ENCODE results near the gene SPDYE1.
"Not testable (repeated sequence)": the region's sequence is repeated elsewhere in the genome, so short reads cannot be mapped to it uniquely, and the experiment has no call there.

The SPDYE1 gene

DNA sequence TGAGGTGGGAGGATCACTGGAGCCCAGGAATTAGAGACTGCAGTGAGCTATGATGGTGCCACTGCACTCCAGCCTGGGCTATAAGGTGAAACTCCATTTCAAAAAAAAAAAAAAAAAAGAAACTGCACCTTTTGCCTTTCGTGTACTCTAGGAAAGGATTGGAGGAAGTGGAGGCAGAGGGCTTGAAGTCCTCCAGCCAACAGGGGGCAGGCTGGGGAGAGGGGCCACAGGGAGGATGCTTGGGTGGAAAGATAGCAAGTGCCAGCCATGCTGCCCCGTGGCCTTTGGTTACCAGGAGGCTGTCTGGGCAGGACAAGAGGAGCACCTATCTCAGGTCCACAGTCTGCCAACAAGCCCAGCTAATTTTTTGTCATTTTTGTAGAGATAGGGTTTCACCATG is 14.0 kb upstream of the SPDYE1 start:
- not testable (repeated sequence) for ATAC-seq, H3K27ac Mint-ChIP-seq, H3K9me3 Mint-ChIP-seq, H3K27me3 Mint-ChIP-seq, H3K4me1 Mint-ChIP-seq, H3K36me3 Mint-ChIP-seq, H3K4me3 Mint-ChIP-seq

DNA sequence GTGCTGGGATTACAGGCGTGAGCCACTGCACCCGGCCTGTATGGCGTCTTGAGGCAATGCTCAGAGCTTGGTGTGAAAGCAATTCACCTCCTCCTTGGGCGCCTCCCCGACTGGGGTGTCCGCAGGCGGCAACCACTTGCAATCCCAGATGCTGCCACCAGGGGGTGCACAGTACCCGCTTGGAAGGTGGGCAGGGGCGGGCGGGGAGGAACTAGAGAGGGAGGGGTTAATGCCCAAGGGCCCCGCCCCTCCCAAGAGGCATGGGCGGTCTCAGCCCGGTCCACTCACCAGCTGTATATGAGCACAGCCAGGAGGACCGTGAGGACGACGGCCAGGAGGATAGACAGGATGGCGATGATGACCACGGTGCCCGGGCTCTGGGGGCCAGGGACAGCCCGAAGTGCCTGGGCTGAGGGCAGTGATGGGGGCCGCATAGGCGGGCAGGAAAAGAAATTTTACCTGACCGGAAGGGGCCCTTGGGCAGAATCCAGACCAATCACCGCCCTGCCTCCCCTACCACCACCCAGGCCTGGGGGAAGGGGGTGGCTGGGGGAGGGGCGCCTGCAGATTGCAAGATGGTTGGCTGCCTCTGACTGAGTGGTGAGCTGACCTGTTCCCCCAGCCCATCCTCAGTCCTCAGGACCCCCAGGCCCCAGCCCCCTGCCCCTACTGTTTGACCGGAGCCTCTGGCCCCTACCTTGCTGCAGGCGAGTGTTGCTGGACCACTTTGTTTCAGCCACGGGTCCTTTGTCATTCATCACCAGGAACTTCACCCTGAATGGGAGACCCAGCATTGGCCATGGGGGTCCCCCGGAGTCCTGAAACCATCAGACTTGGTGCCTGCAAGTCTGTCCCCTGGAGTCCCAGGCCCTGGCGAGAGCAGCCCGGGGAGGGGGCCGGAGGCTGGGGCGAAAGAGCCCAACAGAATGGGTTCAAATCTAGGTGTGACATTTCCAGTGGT is 11.5 kb upstream of the SPDYE1 start:
- not testable (repeated sequence) for H3K4me1 Mint-ChIP-seq, H3K9me3 Mint-ChIP-seq, H3K36me3 Mint-ChIP-seq, H3K27me3 Mint-ChIP-seq
- peak; percentile 87 for ATAC-seq
- Mint-ChIP-seq H3K27ac (peak overlapping the region; percentile 66), H3K4me3 (peak overlapping the region; percentile 68)

GRCh38 chr7:43987476-43987875 is 10.2 kb upstream of the SPDYE1 start:
- H3K36me3 Mint-ChIP-seq, H3K4me1 Mint-ChIP-seq, H3K27ac Mint-ChIP-seq, H3K27me3 Mint-ChIP-seq, H3K9me3 Mint-ChIP-seq, ATAC-seq, H3K4me3 Mint-ChIP-seq: not testable (repeated sequence)

DNA sequence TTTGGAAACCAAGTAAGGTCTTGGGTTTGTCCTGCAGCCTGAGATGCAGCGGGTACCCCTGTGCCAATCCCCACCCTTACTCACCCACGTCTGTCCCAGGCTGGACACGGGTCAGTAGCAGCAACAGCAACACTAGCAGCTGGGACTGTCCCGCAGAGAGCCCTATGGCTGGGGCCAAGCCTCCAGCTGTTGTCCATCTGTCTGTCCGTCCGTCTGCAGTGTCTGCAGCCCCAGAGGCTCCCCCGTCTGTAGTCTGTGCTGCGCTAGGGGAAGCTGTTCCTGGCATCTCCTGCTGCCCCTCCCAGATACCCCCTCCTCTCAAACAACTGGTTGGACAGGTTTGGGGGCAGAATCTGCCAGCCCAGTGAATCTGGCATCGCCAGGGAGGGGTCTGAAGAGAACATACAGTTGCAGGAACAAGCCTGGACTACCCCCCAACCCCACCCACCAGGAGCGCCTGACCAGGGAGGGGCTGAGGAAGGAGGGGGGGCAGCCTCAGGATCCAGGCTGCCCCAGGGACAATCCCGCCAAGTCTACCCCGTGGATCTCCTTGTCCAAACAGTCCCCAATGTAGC is 7.6 kb upstream of the SPDYE1 start:
- not testable (repeated sequence) for ATAC-seq, H3K4me1 Mint-ChIP-seq, H3K36me3 Mint-ChIP-seq, H3K27ac Mint-ChIP-seq, H3K4me3 Mint-ChIP-seq, H3K27me3 Mint-ChIP-seq, H3K9me3 Mint-ChIP-seq

- not testable (repeated sequence) for H3K27ac Mint-ChIP-seq, H3K9me3 Mint-ChIP-seq, H3K4me1 Mint-ChIP-seq, H3K27me3 Mint-ChIP-seq, ATAC-seq, H3K4me3 Mint-ChIP-seq, H3K36me3 Mint-ChIP-seq
Observed at GRCh38 chr7:43990829-43991228, 6.9 kb upstream of the SPDYE1 start.

DNA sequence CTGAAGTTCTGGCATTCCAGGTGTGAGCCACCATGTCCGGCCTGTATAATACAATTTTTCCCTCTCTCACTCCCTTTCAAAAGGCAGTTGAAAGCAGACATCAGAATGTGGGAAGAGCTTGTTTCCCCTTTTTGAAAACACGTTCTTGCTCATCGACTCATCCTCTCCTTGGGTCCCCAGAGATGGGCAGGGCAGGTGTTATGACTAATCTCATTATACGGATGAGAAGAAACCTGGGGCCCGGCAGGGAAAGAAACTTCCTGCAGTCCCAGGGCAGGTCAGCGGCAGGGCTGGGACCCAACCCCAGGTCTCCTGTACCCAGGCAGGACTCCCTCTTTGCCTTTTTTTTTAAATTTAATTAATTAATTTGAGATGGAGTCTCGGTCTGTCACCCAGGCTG is 4.8 kb upstream of the SPDYE1 start:
- not testable (repeated sequence) for H3K4me3 Mint-ChIP-seq, H3K9me3 Mint-ChIP-seq, H3K27me3 Mint-ChIP-seq, H3K4me1 Mint-ChIP-seq, H3K36me3 Mint-ChIP-seq
- ATAC-seq: peak; percentile 94
- H3K27ac Mint-ChIP-seq: peak overlapping the region; percentile 54

DNA sequence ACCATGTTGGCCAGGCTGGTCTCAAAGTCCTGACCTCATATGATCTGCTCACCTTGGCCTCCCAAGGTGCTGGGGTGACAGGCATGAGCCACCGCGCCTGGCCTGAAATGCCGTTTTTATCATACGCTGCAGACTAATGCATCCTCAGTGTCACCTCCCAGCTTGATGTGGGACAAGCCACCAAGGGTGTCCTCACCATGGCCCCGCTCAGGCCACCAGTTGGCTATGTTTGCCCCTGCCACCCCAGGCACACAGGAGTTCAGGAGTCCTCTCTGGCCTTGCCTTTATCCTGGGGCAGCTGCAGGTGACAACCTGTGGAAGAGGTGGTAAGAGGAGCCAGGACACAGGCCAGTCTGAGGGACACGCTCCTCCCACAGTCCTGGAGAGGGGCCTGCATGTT is 3.0 kb upstream of the SPDYE1 start:
- H3K9me3 Mint-ChIP-seq, ATAC-seq, H3K4me3 Mint-ChIP-seq, H3K27me3 Mint-ChIP-seq, H3K36me3 Mint-ChIP-seq, H3K4me1 Mint-ChIP-seq: not testable (repeated sequence)
- H3K27ac Mint-ChIP-seq: peak overlapping the region; percentile 54

DNA sequence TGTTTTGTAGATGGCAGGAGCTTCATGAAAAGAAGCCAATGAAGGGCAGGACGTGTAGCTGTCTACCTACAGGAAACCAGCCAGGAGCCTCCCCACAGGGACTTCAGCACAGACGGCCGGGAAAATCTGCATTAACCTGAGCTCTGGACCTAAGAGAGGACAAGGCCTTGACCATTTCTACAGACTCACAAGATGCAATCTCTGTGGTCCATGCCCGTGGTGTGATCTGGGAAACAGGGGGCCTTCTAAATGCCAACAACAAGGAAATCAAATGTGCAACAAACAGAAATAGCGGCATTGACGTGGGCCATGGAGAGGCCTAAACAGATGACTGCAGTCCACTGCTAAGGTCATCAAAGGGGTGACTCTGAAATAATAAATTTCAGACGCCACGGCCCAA is 14.4 kb downstream of the SPDYE1 start:
- not testable (repeated sequence) for H3K27ac Mint-ChIP-seq, H3K4me1 Mint-ChIP-seq, H3K9me3 Mint-ChIP-seq, H3K27me3 Mint-ChIP-seq, H3K36me3 Mint-ChIP-seq, ATAC-seq, H3K4me3 Mint-ChIP-seq

DNA sequence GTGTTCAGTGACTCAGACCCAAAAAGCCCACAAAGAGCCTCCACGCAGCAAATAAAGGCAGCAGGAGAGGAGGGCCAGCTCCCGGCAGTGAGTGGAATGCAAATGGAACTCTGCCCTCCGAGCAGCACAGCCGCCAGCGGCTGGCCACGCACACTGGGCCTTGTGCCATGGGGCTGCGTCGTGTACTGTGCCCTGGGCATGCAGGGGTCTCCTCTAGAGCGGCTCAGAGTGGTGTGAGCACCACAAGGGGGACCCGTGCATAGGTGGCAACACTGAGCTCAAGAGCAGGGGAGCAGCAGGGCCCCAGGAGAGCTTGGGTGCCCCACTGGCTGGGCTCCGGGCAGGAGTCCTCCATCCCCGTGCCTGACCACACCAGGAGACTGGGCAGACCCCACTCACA is 17.4 kb downstream of the SPDYE1 start:
- not testable (repeated sequence) for H3K4me1 Mint-ChIP-seq, H3K36me3 Mint-ChIP-seq

DNA sequence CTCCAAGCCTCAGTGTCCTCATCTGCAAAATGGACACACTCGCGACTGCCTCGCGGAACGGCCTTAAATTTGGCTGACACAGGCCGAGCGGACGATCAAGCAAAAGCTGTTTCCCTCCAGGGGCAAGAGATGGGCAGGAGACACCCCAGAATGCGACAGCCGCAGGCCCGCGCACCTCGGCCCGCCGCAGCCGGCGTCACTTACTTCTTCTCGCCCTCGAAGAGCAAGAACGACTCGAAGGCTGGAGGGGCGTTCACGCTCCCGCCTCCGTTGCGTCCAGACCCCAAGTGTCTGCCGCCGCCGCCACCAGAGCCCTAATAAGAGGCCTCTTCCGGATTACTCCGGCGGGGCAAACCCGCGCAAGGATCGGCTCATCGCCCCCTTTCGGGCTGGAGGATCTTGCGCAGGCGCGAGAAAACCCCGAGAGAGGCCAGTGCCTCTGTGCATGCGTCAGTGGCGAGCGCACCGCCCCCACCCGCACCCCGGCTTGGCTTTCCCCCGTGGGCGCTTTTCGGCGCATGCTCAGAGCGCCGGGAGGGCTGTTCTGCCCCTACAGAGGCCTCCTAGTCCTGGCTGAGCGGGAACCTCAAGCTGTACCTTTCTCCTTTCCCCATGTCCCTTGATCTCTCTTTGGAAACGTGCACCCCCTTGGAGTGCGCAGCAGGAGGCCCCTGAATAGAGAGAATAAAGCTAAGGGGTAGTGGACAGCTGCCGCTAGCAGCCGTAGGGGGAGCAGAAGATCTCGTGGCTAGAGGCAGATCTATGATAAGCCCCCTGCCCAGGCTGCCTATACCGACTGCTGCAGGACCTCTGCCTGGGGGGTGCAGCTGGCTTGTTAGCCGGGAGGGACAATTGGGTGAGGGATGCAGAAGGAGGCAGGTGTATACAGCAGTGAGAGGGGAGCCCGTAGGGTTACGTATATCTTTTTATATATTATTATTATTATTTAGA is 21.4 kb downstream of the SPDYE1 start:
- H3K9me3 Mint-ChIP-seq, H3K36me3 Mint-ChIP-seq, H3K27me3 Mint-ChIP-seq: not testable (repeated sequence)
- peak; percentile 97 for ATAC-seq
- peaks cover 16% of the 10 kb centered on the region for H3K4me1 Mint-ChIP-seq
- H3K4me3 Mint-ChIP-seq: peak overlapping the region; percentile 88
- peak overlapping the region; percentile 75 for H3K27ac Mint-ChIP-seq

More for the DNA sequence above, 17.4 kb downstream of the SPDYE1 start:
- not testable (repeated sequence) for ATAC-seq, H3K9me3 Mint-ChIP-seq, H3K27me3 Mint-ChIP-seq, H3K4me3 Mint-ChIP-seq, H3K27ac Mint-ChIP-seq

DNA sequence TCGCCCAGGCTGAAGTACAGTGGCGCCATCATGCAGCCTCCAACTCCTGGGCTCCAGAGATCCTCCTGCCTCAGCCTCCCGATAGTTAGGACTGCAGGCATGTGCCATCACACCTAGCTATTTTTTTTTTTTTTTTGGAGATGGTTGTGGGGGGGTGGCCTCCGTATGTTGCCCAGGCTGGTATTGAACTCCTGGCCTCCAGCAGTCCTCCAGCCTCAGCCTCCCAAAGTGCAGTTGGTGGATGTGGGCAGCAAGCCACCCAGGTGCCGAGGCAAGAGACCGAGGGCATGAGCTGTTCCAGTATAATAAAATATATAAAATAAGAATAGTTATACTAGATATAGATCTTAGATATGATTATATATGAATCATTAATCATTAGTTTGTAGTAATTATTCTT is 22.1 kb downstream of the SPDYE1 start:
- not testable (repeated sequence) for ATAC-seq, H3K9me3 Mint-ChIP-seq, H3K36me3 Mint-ChIP-seq, H3K4me3 Mint-ChIP-seq, H3K27me3 Mint-ChIP-seq
- H3K27ac Mint-ChIP-seq: peak overlapping the region; percentile 75
- peaks cover 16% of the 10 kb centered on the region for H3K4me1 Mint-ChIP-seq

DNA sequence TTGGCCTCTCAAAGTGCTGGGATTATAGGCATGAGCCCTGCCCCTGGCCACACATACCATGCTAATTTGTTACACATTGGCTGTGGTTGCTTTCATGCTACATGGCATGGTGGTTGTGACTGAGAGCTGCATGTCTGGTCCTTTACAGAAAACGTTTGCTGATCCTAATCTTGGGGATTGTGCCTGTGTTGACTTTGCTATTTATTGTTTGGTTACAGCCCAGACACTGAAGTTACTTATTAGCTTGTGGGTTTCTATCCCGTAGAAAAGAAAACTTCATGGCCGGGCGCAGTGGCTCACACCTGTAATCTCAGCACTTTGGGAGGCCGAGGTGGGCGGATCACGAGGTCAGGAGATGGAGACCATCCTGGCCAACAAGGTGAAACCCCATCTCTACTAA is 24.4 kb downstream of the SPDYE1 start:
- not testable (repeated sequence) for H3K4me3 Mint-ChIP-seq, H3K27ac Mint-ChIP-seq, ATAC-seq, H3K9me3 Mint-ChIP-seq, H3K36me3 Mint-ChIP-seq, H3K27me3 Mint-ChIP-seq
- peaks cover 16% of the 10 kb centered on the region for H3K4me1 Mint-ChIP-seq

DNA sequence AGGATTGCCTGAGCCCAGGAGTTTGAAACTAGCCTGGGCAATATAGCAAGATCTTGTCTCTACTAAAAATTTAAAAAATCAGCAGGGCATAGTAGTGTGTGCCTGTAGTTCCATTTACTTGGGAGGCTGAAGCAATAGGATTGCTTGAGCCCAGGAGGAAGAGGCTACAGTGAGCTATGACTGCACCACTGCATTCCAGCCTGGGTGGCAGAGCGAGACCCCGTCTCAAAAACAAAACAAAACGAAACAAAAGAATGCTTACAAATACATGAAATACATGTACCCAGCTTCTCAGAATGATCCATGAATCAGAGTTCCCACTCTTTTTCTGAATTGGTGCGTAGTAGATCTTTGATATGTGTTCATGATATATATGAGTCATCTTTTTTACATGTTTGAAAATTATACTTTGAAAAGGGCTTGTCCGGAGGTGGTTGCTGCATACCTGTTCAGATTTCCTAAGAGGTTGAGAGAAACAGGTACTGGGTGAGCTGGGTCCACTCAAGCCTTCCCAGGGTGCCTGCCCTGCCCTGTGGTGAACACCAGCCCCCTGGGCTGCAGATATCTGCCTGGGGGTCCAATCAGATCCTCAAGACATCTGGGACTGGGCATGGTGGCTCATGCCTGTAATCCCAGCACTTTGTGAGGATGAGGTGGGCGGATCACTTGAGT is 25.2 kb downstream of the SPDYE1 start:
- ATAC-seq, H3K36me3 Mint-ChIP-seq, H3K4me3 Mint-ChIP-seq, H3K27me3 Mint-ChIP-seq, H3K9me3 Mint-ChIP-seq, H3K27ac Mint-ChIP-seq: not testable (repeated sequence)
- peaks cover 16% of the 10 kb centered on the region for H3K4me1 Mint-ChIP-seq

DNA sequence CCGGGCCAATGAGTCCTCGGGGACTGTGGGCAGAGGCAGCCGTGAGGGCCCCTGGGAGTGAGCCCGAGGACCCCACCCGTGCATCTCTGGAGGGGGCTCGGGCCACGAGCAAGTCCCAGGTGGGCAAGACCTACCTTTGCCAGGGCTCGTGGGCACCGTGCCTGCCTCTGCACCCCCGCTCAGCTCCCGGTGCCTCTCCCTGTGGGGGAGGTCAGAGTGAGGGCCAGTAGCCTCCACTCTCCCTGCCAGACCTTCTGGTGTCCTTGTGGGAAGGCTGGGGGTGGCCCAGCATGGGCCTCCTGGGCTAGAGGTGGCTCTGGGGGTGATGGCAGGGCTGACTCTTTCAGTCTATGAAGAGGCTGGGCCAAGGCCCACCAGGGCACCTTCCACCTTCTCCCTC is 31.7 kb downstream of the SPDYE1 start:
- H3K27me3 Mint-ChIP-seq, ATAC-seq, H3K4me3 Mint-ChIP-seq, H3K4me1 Mint-ChIP-seq, H3K9me3 Mint-ChIP-seq, H3K27ac Mint-ChIP-seq, H3K36me3 Mint-ChIP-seq: not testable (repeated sequence)

- not testable (repeated sequence) for H3K4me3 Mint-ChIP-seq, H3K27ac Mint-ChIP-seq, H3K9me3 Mint-ChIP-seq, H3K36me3 Mint-ChIP-seq, ATAC-seq, H3K27me3 Mint-ChIP-seq, H3K4me1 Mint-ChIP-seq
Observed at GRCh38 chr7:44030029-44030428, 32.3 kb downstream of the SPDYE1 start.

All from stimulated activated memory B cell treated with anti-CD40 and anti-IgM and Interleukin-4, amounts not matched to agents 10 μg/mL and 1 μg/mL and 100 μg/mL, for 72 hours (primary cell).